Measurements from ENCODE around the gene GARNL3.

The GARNL3 gene

GRCh38 chr9:127280880-127281660, 16.5 kb downstream of the GARNL3 start:
- no peak for DNase-seq

GRCh38 chr9:127281891-127282290, 17.3 kb downstream of the GARNL3 start:
- no peak for DNase-seq

- no peak for DNase-seq
Measured at GRCh38 chr9:127282611-127283010, 18.0 kb downstream of the GARNL3 start.

GRCh38 chr9:127283135-127283534, 18.6 kb downstream of the GARNL3 start:
- no peak for DNase-seq

- no peak for DNase-seq
Measured at GRCh38 chr9:127283917-127284497, 19.4 kb downstream of the GARNL3 start.

- no peak for DNase-seq
Measured at GRCh38 chr9:127285965-127286364, 21.4 kb downstream of the GARNL3 start.

GRCh38 chr9:127290561-127291065, 26.0 kb downstream of the GARNL3 start:
- DNase-seq: no peak

GRCh38 chr9:127291246-127291778, 26.7 kb downstream of the GARNL3 start:
- DNase-seq: no peak

GRCh38 chr9:127292415-127292814, 27.8 kb downstream of the GARNL3 start:
- DNase-seq: no peak

GRCh38 chr9:127293328-127293727, 28.8 kb downstream of the GARNL3 start:
- no peak for DNase-seq

- no peak for DNase-seq
Measured at GRCh38 chr9:127293767-127294166, 29.2 kb downstream of the GARNL3 start.

- DNase-seq: no peak
Measured at GRCh38 chr9:127295005-127295404, 30.4 kb downstream of the GARNL3 start.

- DNase-seq: no peak
Measured at GRCh38 chr9:127300886-127301447, 36.4 kb downstream of the GARNL3 start.

GRCh38 chr9:127303830-127304229, 39.3 kb downstream of the GARNL3 start:
- DNase-seq: no peak

- DNase-seq: no peak
Measured at GRCh38 chr9:127305206-127305837, 40.7 kb downstream of the GARNL3 start.

- DNase-seq: no peak
Measured at GRCh38 chr9:127305838-127306226, 41.3 kb downstream of the GARNL3 start.

GRCh38 chr9:127307802-127308201, 43.2 kb downstream of the GARNL3 start:
- DNase-seq: no peak

GRCh38 chr9:127308652-127309434, 44.3 kb downstream of the GARNL3 start:
- DNase-seq: no peak

GRCh38 chr9:127309715-127310114, 45.1 kb downstream of the GARNL3 start:
- DNase-seq: no peak

GRCh38 chr9:127311239-127311741, 46.7 kb downstream of the GARNL3 start:
- peak; percentile 14 for DNase-seq

- no peak for DNase-seq
Measured at GRCh38 chr9:127313042-127313560, 48.5 kb downstream of the GARNL3 start.

GRCh38 chr9:127314911-127315310, 50.3 kb downstream of the GARNL3 start:
- no peak for DNase-seq
